Fibroblast of lung (primary cell): ENCODE data around the gene CIAO2A. TPM values are rescaled to one million over a fixed set of nuclear protein-coding genes. Genes with fewer than 3 reads are reported as not detected.
A peak's percentile ranks its signal among the peaks of the same experiment; 100 is the strongest.
"Not testable (repeated sequence)": the region's sequence is repeated elsewhere in the genome, so short reads cannot be mapped to it uniquely, and the experiment has no call there.

Experiments used
- DNase-seq, 2 donors: peaks; one replicate each; pipeline versions ENCODE4 v3.0.0 to v3.0.0-alpha.2; 2010; ENCODE audit warnings: low read depth in 2 of 2
- H2AFZ ChIP-seq: 2 replicates; pipeline ENCODE4 v1.5.1; 2012; ENCODE audit warnings: low read length, control low read depth, inconsistent platforms
- H3K27ac ChIP-seq: 2 replicates; pipeline ENCODE4 v1.5.1; 2011; ENCODE audit warnings: low read length, control low read depth; ENCODE audit not compliant: insufficient read depth
- H3K27me3 ChIP-seq: 2 replicates; pipeline ENCODE4 v1.5.1; 2011; ENCODE audit warnings: mild to moderate bottlenecking, low read length; ENCODE audit not compliant: control insufficient read depth, insufficient read depth
- H3K36me3 ChIP-seq: 2 replicates; pipeline ENCODE4 v1.5.1; 2011; ENCODE audit warnings: low read length; ENCODE audit not compliant: control insufficient read depth, insufficient read depth
- H3K4me1 ChIP-seq: 2 replicates; pipeline ENCODE4 v1.5.1; 2011; ENCODE audit warnings: low read length; ENCODE audit not compliant: control insufficient read depth, insufficient read depth; ENCODE audit errors: extremely low read depth
- H3K4me2 ChIP-seq: 2 replicates; pipeline ENCODE4 v1.5.1; 2011; ENCODE audit warnings: low read length, control low read depth; ENCODE audit not compliant: insufficient read depth; ENCODE audit errors: extremely low read depth
- H3K4me3 ChIP-seq, 4 experiments: fragments of 200-600 bp in 1 of 4; sonication (generic) in 1 of 4; replicated peaks in 1 of 4; 2 replicates each; pipeline ENCODE4 v1.5.1; 2011 to 2016; ENCODE audit warnings: low read length in 4 of 4, low read depth in 3 of 4, mild to moderate bottlenecking in 3 of 4, control low read depth in 2 of 4, inconsistent platforms in 1 of 4, mixed read lengths in 1 of 4; ENCODE audit not compliant: insufficient read depth in 1 of 4; ENCODE audit errors: control extremely low read depth in 1 of 4
- H3K79me2 ChIP-seq: 2 replicates; pipeline ENCODE4 v1.5.1; 2012; ENCODE audit warnings: mild to moderate bottlenecking, low read length, inconsistent platforms; ENCODE audit not compliant: control insufficient read depth, insufficient read depth
- H3K9ac ChIP-seq: 2 replicates; pipeline ENCODE4 v1.5.1; 2011; ENCODE audit warnings: mild to moderate bottlenecking, low read length, control low read depth; ENCODE audit not compliant: insufficient read depth
- H3K9me3 ChIP-seq: 2 replicates; pipeline ENCODE4 v1.5.1; 2012; ENCODE audit warnings: low read depth, low read length; ENCODE audit not compliant: control insufficient read depth, insufficient read depth
- H4K20me1 ChIP-seq: 2 replicates; pipeline ENCODE4 v1.5.1; 2011; ENCODE audit warnings: low read length; ENCODE audit not compliant: control insufficient read depth, insufficient read depth; ENCODE audit errors: extremely low read depth
- CTCF ChIP-seq, 2 donors: IDR thresholded peaks in 1 of 2; conservative IDR thresholded peaks in 1 of 2; 1 replicate in 1 of 2; 2 replicates in 1 of 2; pipeline ENCODE4 v1.5.1; 2011 to 2012; ENCODE audit warnings: low read length in 2 of 2, control low read depth in 1 of 2, inconsistent platforms in 1 of 2, low read depth in 1 of 2, mild to moderate bottlenecking in 1 of 2
- EZH2 ChIP-seq: IDR thresholded peaks from 2 replicates; pipeline ENCODE4 v1.5.1; 2012; ENCODE audit warnings: low read length, control low read depth, mild to moderate bottlenecking; ENCODE audit errors: missing control alignments
- polyA plus RNA-seq, 2 donors: library from polyadenylated mRNA; depleted of rRNA in 1 of 2; stranded (reverse) in 1 of 2; unstranded in 1 of 2; fragments of >200 nt; gene quantifications; 2 replicates each; pipeline ENCODE4 v1.2.1, GENCODE V29; 2011 to 2012; ENCODE audit warnings: missing spikeins in 1 of 2
- total RNA-seq: library from RNA; depleted of rRNA; stranded (reverse); fragments of >200 nt; gene quantifications from 2 replicates; pipeline ENCODE4 v1.2.1, GENCODE V29; 2014

CIAO2A gene
- total and polyA plus RNA-seq, 2 donors (not counting 1 experiment from before 2014, with no cell fraction given) = 48.7 to 59.1 TPM

GRCh38 chr15:64058279-64058678 lies 35.4 kb downstream of the CIAO2A start:
- DNase-seq = peak in 1 of 2 donors; percentile 36
- H3K27me3 ChIP-seq = no peaks in the 10 kb centered on the region
- H3K79me2 ChIP-seq = no peaks in the 10 kb centered on the region
- H3K36me3 ChIP-seq = no peaks in the 10 kb centered on the region
- H4K20me1 ChIP-seq = no peaks in the 10 kb centered on the region
- H3K4me3 ChIP-seq = no peak overlapping the region
- no peak overlapping the region for H2AFZ ChIP-seq
- TF ChIP-seq CTCF (conservative IDR thresholded peaks at IDR 0.05 in 1 of 2, IDR thresholded peaks at IDR 0.05 in 1 of 2; ENCODE audit: low read depth in 1 of 2, low read length in 2 of 2) (no peak), EZH2 (no peak)
- H3K9ac ChIP-seq = no peak overlapping the region
- peaks cover 2% of the 10 kb centered on the region for H3K4me1 ChIP-seq
- H3K9me3 ChIP-seq = no peaks in the 10 kb centered on the region
- H3K27ac ChIP-seq = no peak overlapping the region
- no peak overlapping the region for H3K4me2 ChIP-seq

- H3K36me3 ChIP-seq, H3K4me2 ChIP-seq, H3K4me1 ChIP-seq, H4K20me1 ChIP-seq, H2AFZ ChIP-seq, H3K9ac ChIP-seq, H3K27ac ChIP-seq, H3K27me3 ChIP-seq, H3K79me2 ChIP-seq, DNase-seq, H3K4me3 ChIP-seq, H3K9me3 ChIP-seq: not testable (repeated sequence)
Observed at GRCh38 chr15:64053674-64054073, 40.0 kb downstream of the CIAO2A start.

GRCh38 chr15:64052925-64053491 lies 40.6 kb downstream of the CIAO2A start:
- no peaks in the 10 kb centered on the region for H4K20me1 ChIP-seq
- H3K9ac ChIP-seq = no peak overlapping the region
- peaks cover 6% of the 10 kb centered on the region for H3K27me3 ChIP-seq
- no peaks in the 10 kb centered on the region for H3K79me2 ChIP-seq
- no peaks in the 10 kb centered on the region for H3K36me3 ChIP-seq
- no peak for DNase-seq
- no peaks in the 10 kb centered on the region for H3K4me1 ChIP-seq
- H3K4me3 ChIP-seq = no peak overlapping the region
- H2AFZ ChIP-seq = no peak overlapping the region
- no peak overlapping the region for H3K4me2 ChIP-seq
- TF ChIP-seq CTCF (conservative IDR thresholded peaks at IDR 0.05 in 1 of 2, IDR thresholded peaks at IDR 0.05 in 1 of 2; ENCODE audit: low read depth in 1 of 2, low read length in 2 of 2) = no peak
- no peak for TF ChIP-seq EZH2
- no peak overlapping the region for H3K27ac ChIP-seq
- no peaks in the 10 kb centered on the region for H3K9me3 ChIP-seq
